NCI-H1694 treated with DMSO at 0.1 percent for 48 hours (cell line): ENCODE data around the gene JUNB.

ENCODE experiments used
- DNase-seq: peaks from one replicate; lab custom pipeline; 2025; lab: John Stamatoyannopoulos, UW

JUNB gene

DNA sequence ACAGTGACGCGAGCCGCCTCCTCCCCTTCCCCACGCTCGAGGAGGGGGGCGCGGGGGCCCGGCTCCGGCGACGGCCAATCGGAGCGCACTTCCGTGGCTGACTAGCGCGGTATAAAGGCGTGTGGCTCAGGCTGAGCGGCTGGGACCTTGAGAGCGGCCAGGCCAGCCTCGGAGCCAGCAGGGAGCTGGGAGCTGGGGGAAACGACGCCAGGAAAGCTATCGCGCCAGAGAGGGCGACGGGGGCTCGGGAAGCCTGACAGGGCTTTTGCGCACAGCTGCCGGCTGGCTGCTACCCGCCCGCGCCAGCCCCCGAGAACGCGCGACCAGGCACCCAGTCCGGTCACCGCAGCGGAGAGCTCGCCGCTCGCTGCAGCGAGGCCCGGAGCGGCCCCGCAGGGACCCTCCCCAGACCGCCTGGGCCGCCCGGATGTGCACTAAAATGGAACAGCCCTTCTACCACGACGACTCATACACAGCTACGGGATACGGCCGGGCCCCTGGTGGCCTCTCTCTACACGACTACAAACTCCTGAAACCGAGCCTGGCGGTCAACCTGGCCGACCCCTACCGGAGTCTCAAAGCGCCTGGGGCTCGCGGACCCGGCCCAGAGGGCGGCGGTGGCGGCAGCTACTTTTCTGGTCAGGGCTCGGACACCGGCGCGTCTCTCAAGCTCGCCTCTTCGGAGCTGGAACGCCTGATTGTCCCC lies at the start of gene JUNB:
TSS of gene JUNB (plus strand) at position 142 of the 706 bp plus-strand sequence. CDS start at position 428, 286 bp downstream.
- DNase-seq: peak; percentile 78

DNA sequence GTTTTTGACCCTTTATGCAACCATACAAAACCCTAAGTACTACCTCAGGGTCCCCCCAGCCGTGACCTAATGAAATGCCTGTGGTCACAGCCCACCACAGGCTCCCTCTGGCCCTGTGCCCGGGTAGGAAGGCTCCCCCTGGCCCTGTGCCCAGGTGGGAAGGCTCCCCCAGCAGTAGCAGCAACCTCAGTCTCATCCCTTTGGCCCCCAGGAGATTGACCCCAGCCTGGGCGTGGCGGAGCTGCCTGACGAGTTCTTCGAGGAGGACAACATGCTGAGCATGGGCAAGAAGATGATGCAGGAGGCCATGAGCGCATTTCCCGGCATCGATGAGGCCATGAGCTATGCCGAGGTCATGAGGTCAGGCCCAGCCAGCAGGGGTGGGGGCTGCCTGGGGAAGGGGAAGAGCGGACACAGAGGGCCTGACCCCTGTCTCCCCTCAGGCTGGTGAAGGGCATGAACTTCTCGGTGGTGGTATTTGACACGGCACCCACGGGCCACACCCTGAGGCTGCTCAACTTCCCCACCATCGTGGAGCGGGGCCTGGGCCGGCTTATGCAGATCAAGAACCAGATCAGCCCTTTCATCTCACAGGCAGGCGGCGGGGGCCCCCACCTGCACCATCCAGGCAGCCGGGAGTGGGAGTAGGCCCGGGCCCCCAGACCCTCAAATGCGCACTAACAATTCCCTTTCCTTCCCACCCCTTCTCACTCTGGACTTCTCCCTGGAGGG lies 46.0 kb upstream of the JUNB start:
- no peak for DNase-seq

GRCh38 chr19:12748489-12748888 lies 42.8 kb upstream of the JUNB start:
- DNase-seq: no peak

GRCh38 chr19:12749938-12750521 lies 41.3 kb upstream of the JUNB start:
- peak; percentile 75 for DNase-seq

DNA sequence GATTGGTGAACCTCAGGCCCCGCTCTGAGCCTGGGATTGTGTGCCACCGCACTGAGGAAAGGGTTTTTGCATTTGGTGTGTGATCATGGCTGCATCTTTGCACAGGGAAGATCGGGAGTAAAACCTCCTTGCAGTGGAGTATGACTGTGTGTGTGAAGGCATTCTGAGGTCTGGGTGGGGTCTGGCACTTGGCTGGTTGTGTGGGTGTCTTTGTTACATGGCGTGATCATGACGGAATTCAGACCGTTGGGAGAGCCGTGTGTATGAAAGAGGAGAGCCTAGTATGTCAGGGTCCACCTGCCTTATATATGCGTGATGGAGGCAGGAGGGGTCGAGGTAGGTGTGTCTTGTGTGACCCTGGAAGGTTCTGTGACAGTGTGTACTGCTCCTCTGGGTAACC lies 40.4 kb upstream of the JUNB start:
- DNase-seq: no peak

GRCh38 chr19:12751635-12752034 lies 39.7 kb upstream of the JUNB start, which contains the start of gene BEST2:
Gene BEST2, plus strand, starts transcription at chr19:12751791. Its CDS starts 802 bp downstream, at chr19:12752593.
- no peak for DNase-seq

GRCh38 chr19:12752056-12752781 lies 39.1 kb upstream of the JUNB start:
- DNase-seq: no peak

GRCh38 chr19:12754465-12755196 lies 36.7 kb upstream of the JUNB start:
- no peak for DNase-seq

DNA sequence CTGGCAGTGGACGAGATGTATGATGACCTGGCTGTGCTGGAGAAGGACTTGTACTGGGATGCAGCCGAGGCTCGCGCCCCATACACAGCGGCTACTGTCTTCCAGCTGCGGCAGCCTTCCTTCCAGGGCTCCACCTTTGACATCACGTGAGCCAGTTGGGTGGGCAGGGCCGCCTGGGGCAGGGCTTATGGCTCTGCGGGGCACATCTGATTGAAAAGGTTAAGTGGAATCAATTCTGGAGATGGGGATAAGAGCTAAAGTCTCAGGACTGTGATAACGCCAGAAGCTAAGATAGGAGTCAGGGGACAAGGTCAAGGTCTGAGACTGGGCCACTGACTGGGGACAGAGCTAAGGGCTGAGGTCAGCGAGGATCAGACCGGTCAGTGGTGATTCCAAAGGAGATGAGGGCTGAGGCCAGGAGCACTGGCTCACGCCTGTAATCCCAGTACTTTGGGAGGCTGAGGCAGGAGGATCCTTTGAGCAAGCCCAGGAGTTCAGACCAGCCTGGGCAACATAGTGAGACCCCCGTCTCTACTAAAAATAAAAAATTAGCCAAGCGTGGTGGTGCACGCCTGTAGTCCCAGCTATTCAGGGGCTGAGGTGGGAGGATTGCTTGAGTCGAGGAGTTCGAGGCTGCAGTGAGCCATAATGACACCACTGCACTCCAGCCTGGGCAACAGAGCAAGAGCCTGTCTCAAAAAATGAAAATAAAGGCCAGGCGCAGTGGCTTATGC lies 35.0 kb upstream of the JUNB start:
- DNase-seq: no peak

DNA sequence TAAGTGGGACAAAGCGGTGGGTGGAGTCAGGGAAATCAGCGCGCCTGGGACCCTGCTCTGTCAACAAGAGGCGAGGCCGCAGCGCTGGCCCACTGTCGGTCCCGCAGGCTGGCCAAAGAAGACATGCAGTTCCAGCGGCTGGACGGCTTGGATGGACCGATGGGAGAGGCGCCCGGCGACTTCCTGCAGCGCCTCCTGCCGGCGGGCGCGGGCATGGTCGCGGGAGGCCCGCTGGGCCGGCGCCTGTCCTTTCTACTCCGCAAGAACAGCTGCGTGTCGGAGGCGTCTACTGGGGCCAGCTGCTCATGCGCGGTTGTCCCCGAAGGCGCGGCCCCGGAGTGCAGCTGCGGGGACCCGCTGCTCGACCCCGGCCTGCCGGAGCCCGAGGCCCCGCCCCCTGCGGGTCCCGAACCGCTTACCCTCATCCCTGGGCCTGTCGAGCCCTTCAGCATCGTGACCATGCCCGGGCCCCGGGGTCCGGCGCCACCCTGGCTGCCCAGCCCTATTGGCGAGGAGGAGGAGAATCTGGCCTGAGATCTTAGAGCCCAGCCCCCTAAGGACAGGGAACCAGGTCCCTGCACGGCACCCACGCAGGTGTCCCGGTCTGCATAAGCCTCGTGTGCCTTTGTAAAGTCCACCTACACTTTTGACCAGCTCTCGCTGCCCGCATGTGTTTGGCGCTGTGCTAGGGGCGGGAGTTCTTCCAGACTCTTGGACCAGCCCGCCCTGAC lies 33.6 kb upstream of the JUNB start:
- peak; percentile 40 for DNase-seq

DNA sequence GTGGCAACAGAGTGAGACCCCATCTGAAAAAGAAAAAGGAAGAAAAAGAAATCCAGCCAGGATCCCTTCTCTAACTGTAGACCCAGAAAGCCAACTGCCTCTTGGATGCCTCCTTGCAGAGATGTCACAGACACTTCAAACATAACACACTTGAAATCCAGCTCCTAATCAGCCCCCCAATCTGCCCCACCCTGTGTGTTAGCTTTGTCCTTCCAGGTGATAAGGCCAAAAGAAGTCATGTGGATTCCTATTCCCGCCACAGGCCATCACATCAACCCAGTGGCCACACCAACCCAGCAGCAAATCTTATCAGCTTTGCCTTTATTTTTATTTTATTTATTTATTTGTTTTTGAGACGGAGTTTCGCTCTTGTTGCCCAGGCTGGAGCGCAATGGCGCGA lies 31.6 kb upstream of the JUNB start:
- DNase-seq: no peak

DNA sequence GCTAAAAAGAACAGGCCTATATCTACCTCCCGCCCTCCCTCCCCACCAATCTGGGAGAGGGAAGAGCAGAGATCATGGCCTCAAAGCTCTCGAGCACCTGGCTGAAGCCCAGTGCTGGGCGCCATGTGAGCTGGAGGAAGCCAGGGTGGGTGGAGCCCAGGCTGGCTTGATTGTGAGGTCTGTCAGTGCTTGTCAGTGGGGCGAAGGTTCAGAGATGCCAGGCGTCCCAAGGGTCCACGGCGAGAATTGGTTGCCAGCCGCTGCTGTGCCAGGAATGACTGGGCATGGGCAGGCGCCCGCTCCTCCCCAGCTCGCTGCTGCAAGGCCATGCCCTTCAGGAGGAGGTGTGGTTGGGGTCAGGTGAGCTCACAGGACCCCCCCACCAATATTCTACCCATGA lies 28.2 kb upstream of the JUNB start:
- DNase-seq: no peak

DNA sequence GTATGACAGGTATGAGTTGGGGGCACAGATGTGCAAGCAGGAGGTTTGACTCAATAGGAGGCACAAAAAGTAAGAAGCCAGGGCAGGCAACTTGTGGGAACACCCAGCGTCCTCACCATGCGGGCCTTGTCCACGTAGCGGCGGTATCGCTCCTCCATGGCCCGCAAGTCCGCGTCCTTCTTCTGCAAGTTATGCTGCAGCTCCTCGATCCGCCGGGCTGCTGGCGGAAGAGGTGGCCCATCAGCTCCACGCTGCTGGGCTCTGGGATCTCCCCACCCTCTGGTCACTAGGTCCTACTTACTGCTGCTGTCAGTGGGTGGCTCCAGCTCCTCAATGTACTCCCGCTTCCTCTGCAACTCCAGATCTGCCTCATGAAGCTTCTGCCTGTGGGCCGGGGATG lies 26.6 kb upstream of the JUNB start:
- DNase-seq: no peak

- DNase-seq: peak; percentile 72
These were observed 25.2 kb upstream of the JUNB start for GRCh38 chr19:12766051-12766521.

DNA sequence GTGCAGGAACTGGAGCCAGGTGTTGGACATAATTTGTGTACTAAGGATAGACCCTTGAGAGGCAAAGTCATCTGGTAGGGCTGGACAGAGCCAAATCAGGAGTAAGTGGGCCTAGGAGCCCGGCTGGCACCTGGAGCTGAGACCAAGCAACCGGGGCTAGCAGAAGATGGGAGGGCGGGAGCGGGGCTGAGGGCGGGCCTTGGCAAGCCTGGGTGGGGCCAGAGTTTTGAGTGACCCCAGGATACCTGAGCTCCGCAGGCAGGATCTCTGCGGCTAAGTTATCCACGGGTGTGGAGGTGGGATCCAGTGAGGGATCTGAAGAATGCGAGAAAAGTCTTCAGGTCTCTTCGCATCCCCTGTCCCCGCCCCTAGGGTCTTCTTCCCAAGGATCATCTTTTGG lies 24.1 kb upstream of the JUNB start:
- DNase-seq: no peak

DNA sequence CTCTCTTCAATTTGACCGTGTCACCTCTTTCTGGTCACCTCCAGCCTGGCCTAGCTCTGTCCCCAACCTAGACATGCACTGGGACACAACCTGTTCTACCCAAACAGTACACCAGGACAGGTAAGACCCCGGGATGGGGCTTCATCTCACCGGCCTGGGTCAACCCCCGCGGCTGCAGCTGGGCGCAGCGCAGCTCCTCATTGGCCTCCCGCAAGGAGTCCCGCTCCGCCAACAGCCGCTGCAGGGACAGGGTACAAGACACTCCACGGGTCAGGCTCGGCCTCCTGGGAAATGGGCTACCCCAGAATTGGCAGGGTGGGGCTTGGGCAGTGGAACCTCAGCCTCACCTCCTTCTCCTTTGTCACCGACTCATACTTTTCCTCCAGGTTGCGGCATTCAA lies 23.6 kb upstream of the JUNB start:
- no peak for DNase-seq

- no peak for DNase-seq
These were observed 21.6 kb upstream of the JUNB start for GRCh38 chr19:12769689-12770088.

GRCh38 chr19:12770922-12771321 lies 20.4 kb upstream of the JUNB start:
- DNase-seq: no peak

DNA sequence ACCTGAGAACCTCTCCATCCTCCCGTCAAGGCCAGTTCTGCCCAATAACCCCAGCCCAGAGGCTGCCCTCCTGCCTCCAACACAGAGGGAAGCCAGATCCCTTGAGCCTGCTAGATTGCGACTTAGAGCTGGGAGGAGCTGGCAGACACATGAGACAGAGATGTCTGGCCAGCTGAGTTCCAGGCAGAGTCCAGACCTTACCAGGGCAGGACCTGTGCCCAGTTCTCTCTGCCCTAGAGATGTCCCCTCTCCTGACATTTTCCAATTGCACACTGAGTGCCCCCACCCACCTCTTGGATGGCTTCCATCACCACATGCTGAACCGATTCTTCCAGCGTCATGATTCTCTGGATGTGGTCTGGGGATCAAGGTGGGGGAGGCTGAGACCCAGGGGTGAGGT lies 19.0 kb upstream of the JUNB start:
- DNase-seq: no peak

DNA sequence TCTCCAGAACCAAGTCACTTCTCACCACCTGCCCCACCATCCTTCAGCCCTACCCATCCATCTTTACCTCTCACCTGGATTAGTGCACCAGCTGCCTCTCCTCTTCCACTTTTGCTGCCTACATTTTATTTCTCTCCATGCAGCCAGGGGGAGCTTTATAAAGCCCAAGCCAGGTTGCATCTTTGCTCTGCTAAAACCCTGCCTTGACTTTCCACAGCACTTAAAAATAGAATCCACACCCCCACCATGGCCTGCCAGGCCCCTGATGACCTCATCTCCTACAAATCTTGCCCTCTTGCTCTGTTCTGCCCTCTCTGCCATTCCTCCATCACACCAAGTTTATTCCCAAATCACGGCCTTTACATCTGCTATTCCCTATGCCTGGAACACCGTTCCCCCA lies 17.7 kb upstream of the JUNB start:
- DNase-seq: no peak
